ENCODE results near the gene ATP5IF1. TPM values are rescaled to one million over a fixed set of nuclear protein-coding genes. Genes with fewer than 3 reads are reported as not detected.

Gene ATP5IF1
- total RNA-seq, 2 experiments from 2014 or later = 321 to 410 TPM

DNA sequence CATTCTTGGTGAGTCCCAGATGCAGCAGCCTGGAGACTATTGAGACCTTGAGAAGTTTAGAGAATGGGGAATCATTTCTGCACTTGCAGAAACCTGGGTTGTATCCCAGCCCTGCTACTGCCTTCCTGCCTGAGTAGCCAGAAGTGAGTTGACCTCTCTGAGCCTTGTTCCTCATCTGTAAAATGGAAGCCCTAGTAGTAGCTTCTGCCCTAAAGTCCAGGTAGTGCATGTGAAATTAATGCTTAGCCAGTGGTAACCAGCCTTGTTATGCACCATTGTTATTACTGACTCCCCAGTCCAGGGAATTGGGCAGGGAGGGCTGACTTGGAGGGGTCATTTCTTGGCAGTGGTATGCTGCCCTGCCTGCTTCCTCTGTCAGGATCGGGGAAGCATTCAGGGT lies 29.0 kb downstream of the ATP5IF1 start:
- no TSS peak for BruUV-seq (replicated peaks)
- H3K4me1 ChIP-seq (ENCODE audit: insufficient read depth, low read length, poor library complexity, severe bottlenecking) = peaks cover 14% of the 10 kb centered on the region
- H3K9me3 ChIP-seq (ENCODE audit: low read length) = no peaks in the 10 kb centered on the region
- TF ChIP-seq, protein P1, sequence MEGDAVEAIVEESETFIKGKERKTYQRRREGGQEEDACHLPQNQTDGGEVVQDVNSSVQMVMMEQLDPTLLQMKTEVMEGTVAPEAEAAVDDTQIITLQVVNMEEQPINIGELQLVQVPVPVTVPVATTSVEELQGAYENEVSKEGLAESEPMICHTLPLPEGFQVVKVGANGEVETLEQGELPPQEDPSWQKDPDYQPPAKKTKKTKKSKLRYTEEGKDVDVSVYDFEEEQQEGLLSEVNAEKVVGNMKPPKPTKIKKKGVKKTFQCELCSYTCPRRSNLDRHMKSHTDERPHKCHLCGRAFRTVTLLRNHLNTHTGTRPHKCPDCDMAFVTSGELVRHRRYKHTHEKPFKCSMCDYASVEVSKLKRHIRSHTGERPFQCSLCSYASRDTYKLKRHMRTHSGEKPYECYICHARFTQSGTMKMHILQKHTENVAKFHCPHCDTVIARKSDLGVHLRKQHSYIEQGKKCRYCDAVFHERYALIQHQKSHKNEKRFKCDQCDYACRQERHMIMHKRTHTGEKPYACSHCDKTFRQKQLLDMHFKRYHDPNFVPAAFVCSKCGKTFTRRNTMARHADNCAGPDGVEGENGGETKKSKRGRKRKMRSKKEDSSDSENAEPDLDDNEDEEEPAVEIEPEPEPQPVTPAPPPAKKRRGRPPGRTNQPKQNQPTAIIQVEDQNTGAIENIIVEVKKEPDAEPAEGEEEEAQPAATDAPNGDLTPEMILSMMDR (conservative IDR thresholded peaks at IDR 0.05; ENCODE audit: low read length) = no peak
- no peak for TF ChIP-seq EZH2phosphoT487 (IDR thresholded peaks at IDR 0.05; ENCODE audit: borderline replicate concordance, low read depth, low read length)
- H3K4me3 ChIP-seq (ENCODE audit: low read depth, low read length, poor library complexity, severe bottlenecking) = no peak overlapping the region
- CTCF ChIA-PET (ENCODE audit: unreplicated experiment) = no interaction called here
- H2AFZ ChIP-seq (ENCODE audit: low read length) = no peak overlapping the region
- no peaks in the 10 kb centered on the region for H3K9me2 ChIP-seq (ENCODE audit: insufficient read depth, low read length)
- peaks cover 52% of the 10 kb centered on the region for H3K79me2 ChIP-seq (ENCODE audit: insufficient read depth, low read depth, low read length)
- H4K20me1 ChIP-seq (ENCODE audit: insufficient read depth, low read length) = peaks cover 11% of the 10 kb centered on the region; the same call in 1 of the 2 replicates
- intact Hi-C loops (cut with micrococcal nuclease; ENCODE audit: unreplicated experiment) = no loop called here
- H3K4me2 ChIP-seq (ENCODE audit: low read length) = no peak overlapping the region
- DNase-seq (ENCODE audit: low spot score) = no peak
- H3K36me3 ChIP-seq (ENCODE audit: insufficient read depth, low read length) = no peaks in the 10 kb centered on the region
- no peak overlapping the region for H3K27ac ChIP-seq (ENCODE audit: low read depth, low read length, poor library complexity, severe bottlenecking)
- POLR2A ChIA-PET = interaction anchor here (1.0 to 5.0 kb wide), 2 partner anchors 9 to 16 kb away, joined by 3 to 27 read pairs; no protein-coding TSS in a partner anchor

GRCh38 chr1:28265577-28265976 lies 29.7 kb downstream of the ATP5IF1 start:
- ChIA-PET CTCF (ENCODE audit: unreplicated experiment) (no interaction called here), POLR2A (interaction anchor here (1.0 to 5.0 kb wide), 2 partner anchors 10 to 16 kb away, joined by 3 to 27 read pairs; no protein-coding TSS in a partner anchor)
- DNase-seq (ENCODE audit: low spot score) = no peak
- Histone ChIP-seq H3K4me1 (ENCODE audit: insufficient read depth, low read length, poor library complexity, severe bottlenecking) (peaks cover 13% of the 10 kb centered on the region), H3K9me3 (ENCODE audit: low read length) (no peaks in the 10 kb centered on the region), H2AFZ (ENCODE audit: low read length) (no peak overlapping the region), H3K4me3 (ENCODE audit: low read depth, low read length, poor library complexity, severe bottlenecking) (no peak overlapping the region), H3K36me3 (ENCODE audit: insufficient read depth, low read length) (no peaks in the 10 kb centered on the region), H3K27ac (ENCODE audit: low read depth, low read length, poor library complexity, severe bottlenecking) (no peak overlapping the region), H4K20me1 (ENCODE audit: insufficient read depth, low read length) (peaks cover 11% of the 10 kb centered on the region; the same call in 1 of the 2 replicates), H3K79me2 (ENCODE audit: insufficient read depth, low read depth, low read length) (peaks cover 46% of the 10 kb centered on the region), H3K4me2 (ENCODE audit: low read length) (no peak overlapping the region), H3K9me2 (ENCODE audit: insufficient read depth, low read length) (no peaks in the 10 kb centered on the region)
- no peak for TF ChIP-seq EZH2phosphoT487 (IDR thresholded peaks at IDR 0.05; ENCODE audit: borderline replicate concordance, low read depth, low read length)
- TF ChIP-seq, protein P1 (conservative IDR thresholded peaks at IDR 0.05; ENCODE audit: low read length) = no peak
- BruUV-seq (replicated peaks) = no TSS peak
- intact Hi-C loops (cut with micrococcal nuclease; ENCODE audit: unreplicated experiment) = no loop called here

GRCh38 chr1:28266920-28267322 lies 31.0 kb downstream of the ATP5IF1 start:
- peaks cover 6% of the 10 kb centered on the region; the same call in 1 of the 2 replicates for H4K20me1 ChIP-seq (ENCODE audit: insufficient read depth, low read length)

More at GRCh38 chr1:28266920-28267322, 31.0 kb downstream of the ATP5IF1 start:
- Histone ChIP-seq H3K27ac (ENCODE audit: low read depth, low read length, poor library complexity, severe bottlenecking) (no peak overlapping the region), H3K9me3 (ENCODE audit: low read length) (no peaks in the 10 kb centered on the region), H3K4me1 (ENCODE audit: insufficient read depth, low read length, poor library complexity, severe bottlenecking) (peaks cover 2% of the 10 kb centered on the region), H3K4me3 (ENCODE audit: low read depth, low read length, poor library complexity, severe bottlenecking) (no peak overlapping the region), H3K4me2 (ENCODE audit: low read length) (no peak overlapping the region), H3K79me2 (ENCODE audit: insufficient read depth, low read depth, low read length) (peaks cover 36% of the 10 kb centered on the region; the same call in 1 of the 2 replicates), H3K36me3 (ENCODE audit: insufficient read depth, low read length) (peaks cover 12% of the 10 kb centered on the region; the same call in 1 of the 2 replicates), H3K9me2 (ENCODE audit: insufficient read depth, low read length) (no peaks in the 10 kb centered on the region), H2AFZ (ENCODE audit: low read length) (no peak overlapping the region)
- no peak for DNase-seq (ENCODE audit: low spot score)
- ChIA-PET POLR2A (interaction anchor here (0.6 to 5.0 kb wide), 7 partner anchors 18 to 314 kb away, joined by 3 to 27 read pairs (median 3); partner anchors contain the start of gene ATP5IF1), CTCF (ENCODE audit: unreplicated experiment) (interaction anchor here (0.5 to 1.4 kb wide), 3 partner anchors 17 to 34 kb away, joined by 3 to 4 read pairs (median 3); no protein-coding TSS in a partner anchor)
- intact Hi-C loops (cut with micrococcal nuclease; ENCODE audit: unreplicated experiment) = no loop called here
- TF ChIP-seq, protein P1 (conservative IDR thresholded peaks at IDR 0.05; ENCODE audit: low read length) = no peak
- no peak for TF ChIP-seq EZH2phosphoT487 (IDR thresholded peaks at IDR 0.05; ENCODE audit: borderline replicate concordance, low read depth, low read length)
- BruUV-seq (replicated peaks) = no TSS peak
